22Rv1 (cell line): ENCODE measurements around the gene APBB2.

ENCODE experiments used
- CTCF ChIP-seq: fragments of 450-650 bp; IDR thresholded peaks from 2 replicates; pipeline ENCODE4 v1.5.1; 2017; ENCODE audit warnings: mild to moderate bottlenecking
- ZFX ChIP-seq: fragments of 450-650 bp; IDR thresholded peaks from 2 replicates; pipeline ENCODE4 v1.6.1; 2017; ENCODE audit warnings: antibody characterized with exemption, borderline replicate concordance

- TF ChIP-seq CTCF: no peak
- TF ChIP-seq ZFX: no peak
Observed at GRCh38 chr4:41154814-41155177, 59.5 kb downstream of the APBB2 start.
